ENCODE results near the gene AKAIN1.

- no peak for TF ChIP-seq POLR2A (IDR thresholded peaks at IDR 0.05)
- TF ChIP-seq CTCF (IDR thresholded peaks at IDR 0.05) = no peak
Observed at GRCh38 chr18:5106730-5107129, 90.3 kb downstream of the AKAIN1 start.

Measured in prostate gland (tissue), 2 donors.